Mammary epithelial cell (primary cell): ENCODE measurements around the gene ATP8A2.

Source experiments
- EZH2 ChIP-seq: IDR thresholded peaks from 2 replicates; pipeline ENCODE4 v1.6.1; 2012; ENCODE audit warnings: low read length, inconsistent platforms, borderline replicate concordance
- TF ChIP-seq, protein P1 (sequence below), 2 donors: IDR thresholded peaks in 1 of 2; conservative IDR thresholded peaks in 1 of 2; 2 replicates each; pipeline ENCODE4 v1.5.1; 2011 to 2012; ENCODE audit warnings: inconsistent platforms in 2 of 2, low read length in 2 of 2, mild to moderate bottlenecking in 2 of 2, control low read depth in 1 of 2, low read depth in 1 of 2; ENCODE audit not compliant: insufficient read depth in 1 of 2; ENCODE audit errors: extremely low read depth in 1 of 2

DNA sequence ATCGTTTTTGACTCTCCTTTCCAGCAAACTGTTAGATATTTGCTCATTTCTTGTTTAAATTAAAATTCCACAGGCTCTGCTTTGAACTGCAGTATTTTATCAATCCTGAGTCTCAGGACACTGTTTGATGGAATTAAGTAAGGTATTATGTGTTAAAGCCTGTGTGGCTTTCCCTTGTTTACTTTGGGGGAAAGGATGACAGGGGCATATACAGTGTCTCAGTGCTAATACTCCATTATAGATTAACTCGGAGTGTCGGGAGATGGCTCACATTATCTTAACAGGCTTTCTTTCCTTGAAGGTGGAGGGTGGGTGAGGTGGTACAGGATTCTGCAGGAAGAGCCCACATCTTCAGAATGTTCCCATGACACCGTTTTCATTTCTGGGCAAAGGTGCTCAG, 595.4 kb downstream of the ATP8A2 start:
- TF ChIP-seq, protein P1, sequence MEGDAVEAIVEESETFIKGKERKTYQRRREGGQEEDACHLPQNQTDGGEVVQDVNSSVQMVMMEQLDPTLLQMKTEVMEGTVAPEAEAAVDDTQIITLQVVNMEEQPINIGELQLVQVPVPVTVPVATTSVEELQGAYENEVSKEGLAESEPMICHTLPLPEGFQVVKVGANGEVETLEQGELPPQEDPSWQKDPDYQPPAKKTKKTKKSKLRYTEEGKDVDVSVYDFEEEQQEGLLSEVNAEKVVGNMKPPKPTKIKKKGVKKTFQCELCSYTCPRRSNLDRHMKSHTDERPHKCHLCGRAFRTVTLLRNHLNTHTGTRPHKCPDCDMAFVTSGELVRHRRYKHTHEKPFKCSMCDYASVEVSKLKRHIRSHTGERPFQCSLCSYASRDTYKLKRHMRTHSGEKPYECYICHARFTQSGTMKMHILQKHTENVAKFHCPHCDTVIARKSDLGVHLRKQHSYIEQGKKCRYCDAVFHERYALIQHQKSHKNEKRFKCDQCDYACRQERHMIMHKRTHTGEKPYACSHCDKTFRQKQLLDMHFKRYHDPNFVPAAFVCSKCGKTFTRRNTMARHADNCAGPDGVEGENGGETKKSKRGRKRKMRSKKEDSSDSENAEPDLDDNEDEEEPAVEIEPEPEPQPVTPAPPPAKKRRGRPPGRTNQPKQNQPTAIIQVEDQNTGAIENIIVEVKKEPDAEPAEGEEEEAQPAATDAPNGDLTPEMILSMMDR (conservative IDR thresholded peaks at IDR 0.05 in 1 of 2, IDR thresholded peaks at IDR 0.05 in 1 of 2; ENCODE audit: extremely low read depth in 1 of 2, insufficient read depth in 1 of 2, low read depth in 1 of 2, low read length in 2 of 2), result no peak
- no peak for TF ChIP-seq EZH2
